Thyroid gland (tissue), 4 donors: ENCODE measurements around the gene ARFGEF2. TPM values are rescaled to one million over a fixed set of nuclear protein-coding genes. Genes with fewer than 3 reads are reported as not detected.
"Not testable (repeated sequence)": the region's sequence is repeated elsewhere in the genome, so short reads cannot be mapped to it uniquely, and the experiment has no call there.

Experiments
- DNase-seq, 2 donors: peaks; one replicate each; pipeline ENCODE4 v3.0.0-alpha.2; 2019
- H3K27ac ChIP-seq, 3 donors: fragments of 200-600 bp; sonication (generic); 1 replicate in 2 of 3; 2 replicates in 1 of 3; pipeline ENCODE4 v1.5.1; 2016 to 2019; ENCODE audit warnings: mild to moderate bottlenecking in 1 of 3, moderate library complexity in 1 of 3
- H3K27me3 ChIP-seq: fragments of 200-600 bp; sonication (generic); one replicate; pipeline ENCODE4 v1.5.1; 2019
- H3K36me3 ChIP-seq, 2 donors: fragments of 200-600 bp; sonication (generic); one replicate each; pipeline ENCODE4 v1.5.1; 2016 to 2019
- H3K4me1 ChIP-seq, 2 donors: fragments of 200-600 bp; sonication (generic); one replicate each; pipeline ENCODE4 v1.5.1; 2017 to 2019
- H3K4me3 ChIP-seq, 3 donors: fragments of 200-600 bp; sonication (generic); replicated peaks in 1 of 3; 1 replicate in 2 of 3; 2 replicates in 1 of 3; pipeline ENCODE4 v1.5.1; 2016; ENCODE audit warnings: mild to moderate bottlenecking in 1 of 3
- H3K9me3 ChIP-seq: fragments of 200-600 bp; sonication (generic); one replicate; pipeline ENCODE4 v1.5.1; 2017
- POLR2A ChIP-seq, 2 donors: fragments of 450-650 bp; IDR thresholded peaks; one replicate each; pipeline ENCODE4 v1.6.1; 2017; ENCODE audit warnings: antibody characterized with exemption in 2 of 2, mild to moderate bottlenecking in 2 of 2, moderate library complexity in 1 of 2
- WGBS, 2 donors: methylation state at CpG; one replicate each; pipeline ENCODE4 v1.1.5; 2017; 5-methylcytosine and 5-hydroxymethylcytosine counted together
- intact Hi-C: fragments of 100-400 bp; cut with DNase I; formaldehyde crosslinking; loops from one replicate; pipeline ENCODE4 v1.15.1; 2023
- total RNA-seq, 4 donors: library from RNA; depleted of rRNA; stranded (reverse); fragments of >200 nt; gene quantifications; one replicate each; pipeline ENCODE4 v1.2.3, GENCODE V29; 2016
- TF ChIP-seq, protein P1 (sequence below), 6 experiments: fragments of 200-600 bp in 3 of 6; fragments of 450-650 bp in 3 of 6; sonication (generic) in 3 of 6; IDR thresholded peaks; one replicate each; pipeline ENCODE4 v1.5.1; 2016 to 2019; ENCODE audit warnings: antibody characterized with exemption in 6 of 6, mild to moderate bottlenecking in 2 of 6, inconsistent platforms in 1 of 6, moderate library complexity in 1 of 6

Gene ARFGEF2
- total RNA-seq, 4 donors from 2014 or later, result 92.3 to 131 (median 101) TPM

DNA sequence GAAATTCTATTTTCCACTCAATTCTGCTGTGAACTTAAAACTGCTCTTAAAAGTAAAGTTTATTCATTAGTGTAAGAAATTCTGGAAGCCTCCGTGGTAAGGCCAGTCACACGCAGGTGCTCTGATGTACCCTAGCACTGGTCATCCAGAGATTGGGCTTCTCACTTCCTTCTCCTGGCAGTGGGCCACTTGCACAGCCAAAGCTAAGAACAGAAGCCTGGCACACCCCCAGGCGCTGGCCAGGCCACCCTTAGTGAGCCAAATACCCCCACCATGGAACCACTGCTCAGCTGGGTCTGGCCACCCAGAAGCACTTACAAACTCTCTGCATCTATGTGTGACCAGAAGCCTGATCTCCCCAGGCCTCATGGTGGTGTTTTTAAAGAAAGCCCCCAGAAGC, 35.3 kb upstream of the ARFGEF2 start:
- Histone ChIP-seq H3K9me3 (no peaks in the 10 kb centered on the region), H3K27ac (no peak overlapping the region), H3K36me3 (no peaks in the 10 kb centered on the region), H3K27me3 (no peaks in the 10 kb centered on the region), H3K4me1 (no peaks in the 10 kb centered on the region), H3K4me3 (no peak overlapping the region)
- TF ChIP-seq, protein P1, sequence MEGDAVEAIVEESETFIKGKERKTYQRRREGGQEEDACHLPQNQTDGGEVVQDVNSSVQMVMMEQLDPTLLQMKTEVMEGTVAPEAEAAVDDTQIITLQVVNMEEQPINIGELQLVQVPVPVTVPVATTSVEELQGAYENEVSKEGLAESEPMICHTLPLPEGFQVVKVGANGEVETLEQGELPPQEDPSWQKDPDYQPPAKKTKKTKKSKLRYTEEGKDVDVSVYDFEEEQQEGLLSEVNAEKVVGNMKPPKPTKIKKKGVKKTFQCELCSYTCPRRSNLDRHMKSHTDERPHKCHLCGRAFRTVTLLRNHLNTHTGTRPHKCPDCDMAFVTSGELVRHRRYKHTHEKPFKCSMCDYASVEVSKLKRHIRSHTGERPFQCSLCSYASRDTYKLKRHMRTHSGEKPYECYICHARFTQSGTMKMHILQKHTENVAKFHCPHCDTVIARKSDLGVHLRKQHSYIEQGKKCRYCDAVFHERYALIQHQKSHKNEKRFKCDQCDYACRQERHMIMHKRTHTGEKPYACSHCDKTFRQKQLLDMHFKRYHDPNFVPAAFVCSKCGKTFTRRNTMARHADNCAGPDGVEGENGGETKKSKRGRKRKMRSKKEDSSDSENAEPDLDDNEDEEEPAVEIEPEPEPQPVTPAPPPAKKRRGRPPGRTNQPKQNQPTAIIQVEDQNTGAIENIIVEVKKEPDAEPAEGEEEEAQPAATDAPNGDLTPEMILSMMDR (IDR thresholded peaks at IDR 0.05), result no peak
- TF ChIP-seq POLR2A (IDR thresholded peaks at IDR 0.05), result no peak
- peak; percentile 22 to 41 for DNase-seq
- intact Hi-C loops, result no loop called here
- 71 to 76% methylated on average over 2 to 3 of the region's 3 CpGs for WGBS, 2 donors

DNA sequence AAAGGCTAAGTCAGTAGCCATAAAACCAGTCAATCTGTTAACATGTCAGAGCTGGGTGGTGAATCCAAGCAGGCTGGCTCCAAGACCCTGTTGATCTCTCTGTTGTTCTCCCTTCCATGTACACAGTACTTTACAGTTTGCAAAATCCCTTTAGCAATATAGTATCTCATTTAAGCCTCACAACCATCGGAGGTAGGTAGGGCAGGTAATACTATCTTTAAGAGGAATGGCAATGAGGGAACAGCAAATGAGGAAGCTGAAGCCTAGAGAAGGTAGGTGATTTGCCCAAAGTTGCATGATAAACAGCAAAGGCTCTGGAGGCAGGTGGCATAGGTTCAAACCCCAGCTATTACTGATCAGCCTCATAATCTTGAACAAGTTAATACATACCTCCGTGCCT, 34.7 kb upstream of the ARFGEF2 start:
- Histone ChIP-seq H3K27ac (no peak overlapping the region), H3K4me1 (no peaks in the 10 kb centered on the region), H3K9me3 (no peaks in the 10 kb centered on the region), H3K4me3 (no peak overlapping the region), H3K36me3 (no peaks in the 10 kb centered on the region), H3K27me3 (no peaks in the 10 kb centered on the region)
- WGBS, 2 donors, result 87 to 95% methylated on average over 2 of the region's 2 CpGs
- intact Hi-C loops, result no loop called here
- TF ChIP-seq, protein P1 (IDR thresholded peaks at IDR 0.05), result no peak
- TF ChIP-seq POLR2A (IDR thresholded peaks at IDR 0.05), result no peak
- no peak for DNase-seq

DNA sequence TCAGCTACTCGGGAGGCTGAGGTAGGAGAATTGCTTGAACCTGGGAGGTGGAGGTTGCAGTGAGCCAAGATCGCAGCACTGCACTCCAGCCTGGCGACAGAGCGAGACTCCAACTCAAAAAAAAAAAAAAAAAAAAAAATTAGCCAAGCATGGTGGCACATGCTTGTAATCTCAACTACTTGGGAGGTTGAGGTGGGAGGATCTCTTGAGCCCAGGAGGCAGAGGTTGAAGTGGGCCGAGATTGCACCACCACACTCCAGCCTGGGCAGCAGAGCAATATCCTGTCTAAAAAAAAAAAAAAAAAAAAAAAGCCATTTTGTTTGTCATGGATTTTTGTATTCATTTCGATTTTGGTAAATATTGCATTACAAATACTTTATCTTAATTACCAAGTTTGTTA, 33.0 kb upstream of the ARFGEF2 start:
- intact Hi-C loops, H3K27me3 ChIP-seq, H3K27ac ChIP-seq, H3K4me3 ChIP-seq, H3K4me1 ChIP-seq, H3K36me3 ChIP-seq, H3K9me3 ChIP-seq: not testable (repeated sequence)
- WGBS, 2 donors, result 64 to 74% methylated on average over 6 of the region's 6 CpGs
- DNase-seq, result peak in 1 of 2 donors; percentile 17

DNA sequence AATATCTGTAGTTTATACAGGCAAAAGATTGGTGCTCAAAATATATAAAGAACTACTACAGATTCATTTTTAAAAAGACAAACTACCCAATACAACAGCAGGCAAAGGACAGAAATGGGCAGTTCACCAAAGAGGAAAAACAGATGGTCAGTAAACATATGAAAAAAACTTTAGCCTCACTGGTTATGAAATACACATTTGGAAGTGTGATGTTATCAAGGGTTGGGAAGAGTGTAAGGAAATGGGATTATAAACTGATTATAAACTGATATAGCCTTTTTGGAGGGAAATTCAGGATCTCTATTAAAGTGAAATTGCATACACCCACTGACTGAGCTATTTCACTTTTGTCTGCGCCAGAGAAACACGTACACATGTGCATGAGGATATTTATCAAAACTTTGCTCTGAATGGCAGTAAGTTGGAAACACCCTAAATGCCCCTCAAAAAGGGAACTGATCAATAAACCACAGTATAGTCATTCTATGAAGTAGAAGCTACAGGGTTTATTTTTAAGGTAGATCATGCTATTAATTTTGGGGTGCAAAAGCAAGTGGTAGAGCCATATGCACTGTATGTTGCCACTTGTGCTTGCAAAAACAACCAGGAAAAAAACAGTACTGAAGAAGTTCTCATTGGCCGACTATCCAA, 32.2 kb upstream of the ARFGEF2 start:
- Histone ChIP-seq H3K4me3 (no peak overlapping the region), H3K36me3 (no peaks in the 10 kb centered on the region), H3K27me3 (no peaks in the 10 kb centered on the region), H3K4me1 (no peaks in the 10 kb centered on the region), H3K9me3 (no peaks in the 10 kb centered on the region), H3K27ac (no peak overlapping the region)
- intact Hi-C loops, result no loop called here
- WGBS, 2 donors, result 73 to 78% methylated on average over 3 of the region's 3 CpGs
- no peak for DNase-seq
- TF ChIP-seq, protein P1 (IDR thresholded peaks at IDR 0.05), result no peak
- TF ChIP-seq POLR2A (IDR thresholded peaks at IDR 0.05), result no peak

DNA sequence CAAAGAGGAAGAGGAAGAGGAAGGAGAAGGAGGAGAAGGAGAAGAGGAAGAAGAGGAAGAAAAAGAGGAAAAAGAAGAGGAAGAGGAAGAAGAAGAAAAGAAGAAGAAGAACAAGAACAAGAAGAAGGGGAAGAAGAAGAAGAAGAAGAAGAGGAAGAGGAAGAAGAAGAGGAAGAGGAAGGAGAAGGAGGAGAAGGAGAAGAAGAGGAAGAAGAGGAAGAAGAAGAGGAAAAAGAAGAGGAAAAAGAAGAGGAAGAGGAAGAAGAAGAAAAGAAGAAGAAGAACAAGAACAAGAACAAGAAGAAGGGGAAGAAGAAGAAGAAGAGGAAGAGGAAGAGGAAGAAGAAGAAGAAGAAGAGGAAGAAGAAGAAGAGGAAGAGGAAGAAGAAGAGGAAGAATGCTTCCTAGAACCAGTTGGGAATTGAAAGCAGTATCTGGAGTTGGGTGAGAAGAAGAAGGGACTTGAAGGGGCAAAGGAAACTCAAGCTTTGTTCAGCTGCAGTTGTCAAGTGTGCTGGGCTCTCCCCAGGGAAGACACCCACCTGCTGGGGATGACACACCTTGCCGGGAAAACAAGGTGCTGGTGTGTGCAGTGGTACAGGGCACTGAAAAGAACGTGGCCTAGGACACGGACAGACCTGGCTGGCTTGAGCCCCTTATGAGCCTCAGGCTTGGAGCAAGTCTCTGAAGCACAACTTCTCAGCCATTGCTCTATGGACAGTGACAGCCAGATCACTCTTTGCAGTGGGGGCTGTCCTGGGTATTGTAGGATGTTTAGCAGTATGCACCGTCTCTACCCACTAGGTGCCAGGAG, 30.1 kb upstream of the ARFGEF2 start:
- no peak for DNase-seq
- Histone ChIP-seq H3K4me3 (no peak overlapping the region), H3K27me3 (no peaks in the 10 kb centered on the region), H3K27ac (no peak overlapping the region), H3K9me3 (no peaks in the 10 kb centered on the region), H3K36me3 (no peaks in the 10 kb centered on the region), H3K4me1 (no peaks in the 10 kb centered on the region)
- WGBS, 2 donors, result 62 to 83% methylated on average over 4 of the region's 4 CpGs
- TF ChIP-seq, protein P1 (IDR thresholded peaks at IDR 0.05), result no peak
- TF ChIP-seq POLR2A (IDR thresholded peaks at IDR 0.05), result no peak
- intact Hi-C loops, result no loop called here
